NCI-H510A (cell line): ENCODE data around the gene GOLGA5.
"Not testable (repeated sequence)": the region's sequence is repeated elsewhere in the genome, so short reads cannot be mapped to it uniquely, and the experiment has no call there.

ENCODE experiments used
- DNase-seq: peaks from one replicate; lab custom pipeline; 2025; lab: John Stamatoyannopoulos, UW

The GOLGA5 gene

DNA sequence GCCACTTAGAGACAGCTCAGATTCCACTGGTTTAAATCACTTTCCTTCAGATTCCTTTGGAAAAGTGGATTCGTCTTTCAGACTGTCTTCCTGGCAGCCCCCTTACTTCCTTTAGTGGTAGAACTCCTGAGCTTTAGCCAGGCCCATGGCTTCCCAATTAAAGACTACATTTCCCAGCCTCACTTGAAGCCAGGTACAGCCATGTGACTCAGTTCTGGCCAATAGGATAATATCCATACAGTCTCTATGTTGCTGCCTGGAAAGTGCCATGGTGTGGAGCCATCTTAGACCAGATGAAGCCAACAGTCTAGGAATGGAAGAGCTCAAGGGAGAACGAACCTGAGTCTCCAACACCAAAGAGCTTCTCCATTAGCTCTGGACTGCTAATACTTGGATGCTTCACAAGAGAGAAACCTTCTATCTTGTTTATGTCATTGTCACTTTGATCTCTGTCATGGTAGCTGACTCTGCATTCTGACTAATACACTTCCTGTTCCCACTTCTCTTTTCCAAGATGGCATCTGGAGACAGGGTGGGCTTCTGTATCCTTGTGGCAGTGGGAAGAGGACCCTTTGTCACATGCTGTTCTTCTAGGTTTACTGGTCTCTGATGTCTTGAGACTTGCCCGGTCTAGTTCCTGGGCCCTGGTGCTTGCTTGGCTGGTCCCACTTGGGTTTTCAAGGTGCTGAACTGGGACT lies 15.1 kb upstream of the GOLGA5 start:
- not testable (repeated sequence) for DNase-seq

DNA sequence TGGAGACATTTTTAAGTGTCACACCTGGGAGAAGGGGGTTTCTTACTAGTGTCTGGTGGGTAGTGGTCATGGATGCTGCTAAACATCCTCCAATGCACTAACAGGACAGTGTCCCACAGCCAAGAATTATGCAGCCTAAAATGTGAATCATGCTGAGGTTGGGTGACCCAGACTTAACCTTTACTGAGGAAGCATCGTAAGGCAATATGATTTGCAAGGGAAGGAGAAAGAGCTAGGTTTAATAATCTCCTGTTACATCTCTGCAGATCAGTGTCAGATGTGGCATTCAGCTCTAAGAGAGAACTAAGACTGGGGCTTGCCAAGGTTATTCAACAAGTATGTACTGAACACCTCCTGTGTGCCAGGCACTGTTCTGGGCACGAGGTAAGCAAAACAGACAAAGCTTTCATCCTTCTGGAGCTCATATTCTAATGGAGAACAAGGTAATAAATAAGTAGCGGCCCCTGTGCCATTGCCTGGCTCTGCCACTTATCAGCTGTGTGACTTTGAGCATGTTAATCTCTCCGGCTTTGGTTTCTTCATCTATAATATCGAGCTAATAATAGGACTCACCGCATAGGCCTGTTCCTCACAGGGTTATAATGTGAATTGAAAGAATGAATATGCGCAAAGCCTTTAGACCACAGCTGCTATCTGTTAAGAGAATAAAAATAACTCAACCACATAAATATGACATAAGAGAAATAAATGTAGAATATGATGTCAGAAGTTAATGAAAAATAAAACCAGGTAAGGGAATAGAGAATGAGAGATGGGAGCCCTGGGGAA lies 13.5 kb upstream of the GOLGA5 start:
- DNase-seq = no peak

DNA sequence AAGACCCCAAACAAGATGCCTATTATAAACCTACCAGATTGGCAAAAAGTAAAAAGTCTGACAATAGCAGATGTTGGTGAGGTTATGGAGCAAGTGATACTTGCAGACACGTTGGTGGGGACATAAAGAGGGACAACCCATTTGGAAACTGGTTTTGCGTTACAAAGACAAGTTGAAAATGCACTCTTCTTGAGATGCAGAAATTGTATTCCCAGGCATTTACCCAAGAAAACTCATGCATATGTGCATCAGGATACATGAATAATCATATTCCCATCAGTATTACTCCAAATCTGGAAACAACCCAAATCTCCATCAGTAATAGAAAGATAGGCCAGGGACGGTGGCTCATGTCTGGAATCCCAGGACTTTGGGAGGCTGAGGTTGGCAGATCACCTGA lies 12.8 kb upstream of the GOLGA5 start:
- DNase-seq = no peak

DNA sequence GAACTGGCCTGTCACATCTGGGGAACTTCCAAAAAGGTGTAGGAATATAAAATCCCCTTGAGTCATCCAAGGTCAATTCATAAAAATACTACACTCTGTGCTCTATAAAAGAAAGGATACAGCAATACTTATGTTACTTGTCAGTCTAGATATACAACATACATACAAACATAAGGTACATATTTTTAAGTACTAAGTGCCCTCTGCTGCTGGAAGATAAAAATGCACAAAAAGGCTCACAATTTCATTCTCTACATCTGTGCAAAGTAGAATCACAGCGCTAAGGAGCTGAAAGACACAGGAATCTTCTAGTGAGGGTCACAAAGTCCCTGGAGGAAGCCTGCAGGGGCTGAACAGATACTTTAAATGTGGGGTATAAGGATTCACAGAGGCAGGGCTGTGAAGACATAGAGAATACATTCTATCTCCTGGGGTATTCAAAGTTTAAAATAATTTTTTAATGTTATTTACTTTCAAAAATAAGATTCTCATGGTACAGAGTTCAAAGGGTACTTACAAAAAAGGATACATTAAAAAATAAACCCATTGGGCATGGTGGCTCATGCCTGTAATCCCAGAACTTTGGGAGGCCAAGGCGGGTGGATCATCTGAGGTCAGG lies 10.2 kb upstream of the GOLGA5 start:
- peak; percentile 20 for DNase-seq

DNA sequence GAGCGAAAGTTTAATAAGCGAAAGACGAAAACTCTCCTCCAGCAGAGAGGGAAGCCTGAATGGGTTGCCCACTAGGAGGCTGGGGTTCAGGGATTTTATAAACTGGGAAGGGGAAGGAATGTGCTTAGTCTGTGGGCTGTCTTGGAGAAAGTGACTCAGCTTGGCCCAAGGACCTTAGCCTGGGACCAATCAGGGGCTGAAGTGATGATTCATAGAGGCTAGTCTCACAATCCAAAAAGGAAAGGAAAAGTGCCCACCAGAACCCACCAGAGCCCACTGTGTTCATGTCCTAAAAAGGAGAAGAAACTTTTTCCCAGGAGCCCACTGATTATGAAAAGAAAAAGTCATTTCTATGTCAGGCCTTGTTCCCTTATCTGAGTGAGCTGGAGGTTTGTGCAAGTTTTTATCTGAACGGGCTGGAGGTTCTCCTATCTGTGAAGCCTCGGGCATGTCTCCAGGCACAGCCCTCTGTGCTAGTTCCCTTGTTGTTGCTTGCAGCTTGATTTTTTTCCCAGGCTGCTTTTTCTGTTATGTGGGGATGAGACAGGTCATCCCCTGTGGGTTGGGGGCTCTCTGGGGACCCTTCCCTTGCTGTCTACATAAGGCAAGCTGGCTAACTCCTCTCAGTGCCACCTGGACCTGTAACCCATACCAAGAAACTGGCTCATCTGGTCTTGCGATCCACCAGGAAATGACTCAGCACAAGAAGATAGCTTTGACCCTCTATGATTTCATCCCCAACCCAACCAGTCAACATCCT lies 8.3 kb upstream of the GOLGA5 start:
- DNase-seq = no peak

GRCh38 chr14:92786427-92786756 lies 7.7 kb upstream of the GOLGA5 start:
- no peak for DNase-seq

DNA sequence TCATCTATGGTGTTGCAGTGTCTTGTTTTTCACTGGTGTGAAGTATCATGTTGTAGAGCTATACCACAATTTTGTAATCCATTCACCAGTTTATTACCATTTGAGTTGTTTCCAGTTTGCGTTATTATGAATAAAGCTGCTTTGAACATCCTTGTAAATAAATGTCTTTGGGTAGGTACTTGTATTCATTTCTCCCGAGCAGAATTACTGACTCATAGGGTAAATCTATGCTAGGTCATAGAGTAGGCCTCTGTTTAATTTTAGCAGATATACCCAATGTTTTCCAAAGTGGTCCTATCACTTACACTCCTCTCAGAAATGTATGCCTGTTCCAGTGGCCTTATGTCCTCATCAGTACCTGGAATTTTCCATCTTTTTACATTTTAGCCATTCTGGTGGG lies 6.6 kb upstream of the GOLGA5 start:
- DNase-seq = no peak

- DNase-seq = no peak
Measured at GRCh38 chr14:92789457-92790089, 4.5 kb upstream of the GOLGA5 start.

DNA sequence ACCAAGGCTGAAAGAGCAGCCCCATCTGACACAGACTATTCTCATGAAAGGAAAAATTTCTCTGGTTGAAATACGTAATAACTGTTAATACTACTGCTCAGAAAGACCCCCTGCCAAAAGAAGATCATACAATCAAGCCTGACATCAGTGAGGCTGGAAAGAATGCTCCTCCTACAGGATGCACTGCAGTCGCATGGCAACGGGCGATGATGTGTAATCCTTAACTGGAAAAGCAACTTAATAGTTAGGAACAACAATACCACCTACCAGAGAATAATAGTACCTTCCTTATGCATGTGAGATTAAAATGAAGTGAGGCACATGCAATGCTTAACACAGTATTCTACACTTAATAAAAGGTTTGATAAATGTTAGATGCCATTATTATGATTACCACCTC lies 1.2 kb upstream of the GOLGA5 start:
- no peak for DNase-seq

DNA sequence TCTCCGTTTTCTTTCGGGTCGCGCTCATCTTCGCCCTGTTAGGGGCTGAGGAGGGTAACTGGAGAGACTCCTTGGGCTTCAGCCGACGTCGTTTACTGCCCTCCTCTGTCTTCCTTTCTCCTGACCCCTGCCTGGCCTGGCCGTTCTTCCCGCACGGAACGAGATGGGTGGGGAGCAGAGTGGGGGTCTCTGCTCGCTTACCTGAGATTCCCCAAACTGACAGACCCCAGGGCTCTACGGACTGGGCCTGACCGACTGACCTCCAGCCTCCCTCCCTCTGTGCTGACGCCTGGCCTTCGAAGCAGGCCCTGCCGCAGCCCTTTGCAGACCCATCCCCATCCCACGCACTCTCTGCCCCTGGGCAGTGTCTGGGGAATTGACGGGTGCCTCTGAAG lies 439 bp downstream of the GOLGA5 start:
- no peak for DNase-seq

GRCh38 chr14:92794961-92795360 lies 856 bp downstream of the GOLGA5 start:
- no peak for DNase-seq

GRCh38 chr14:92797935-92798653 lies 4.0 kb downstream of the GOLGA5 start:
- no peak for DNase-seq

DNA sequence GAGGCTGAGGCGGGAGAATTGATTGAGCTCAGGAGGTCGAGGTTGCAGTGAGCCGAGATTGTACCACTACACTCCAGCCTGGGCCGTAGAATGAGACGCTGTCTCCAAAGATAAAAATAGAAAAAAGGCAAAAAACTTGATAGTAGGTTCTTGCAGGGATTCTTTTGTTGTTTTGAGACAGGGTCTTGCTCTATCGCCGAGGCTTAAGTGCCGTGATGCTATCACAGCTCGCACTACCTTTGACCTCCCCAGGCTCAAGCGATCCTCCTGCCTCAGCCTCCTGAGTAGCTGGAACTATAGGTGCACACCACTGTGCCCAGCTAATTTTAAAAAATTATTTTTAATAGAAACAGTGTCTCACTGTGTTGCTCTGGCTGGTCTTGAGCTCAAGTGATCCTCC lies 4.7 kb downstream of the GOLGA5 start:
- DNase-seq = no peak

DNA sequence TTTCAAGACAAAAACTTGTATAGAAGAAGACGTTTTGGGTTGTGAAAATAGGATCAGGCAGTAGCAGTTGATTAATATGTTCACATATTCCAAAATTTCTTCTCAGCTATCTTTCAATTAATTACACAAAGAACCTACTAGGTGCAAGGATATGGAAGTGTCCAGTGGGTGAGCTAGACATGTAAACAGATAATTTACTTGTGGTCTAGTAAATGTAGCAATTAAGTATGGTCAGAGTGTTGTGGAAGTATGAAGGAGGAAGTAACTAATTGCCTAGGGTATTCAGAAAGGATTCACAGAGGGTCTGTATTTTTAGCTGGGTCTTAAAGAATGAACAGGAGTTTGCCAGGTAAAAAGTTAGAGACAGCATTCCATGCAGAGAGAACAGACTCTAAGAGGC lies 5.9 kb downstream of the GOLGA5 start:
- no peak for DNase-seq

GRCh38 chr14:92800525-92800924 lies 6.4 kb downstream of the GOLGA5 start:
- no peak for DNase-seq

DNA sequence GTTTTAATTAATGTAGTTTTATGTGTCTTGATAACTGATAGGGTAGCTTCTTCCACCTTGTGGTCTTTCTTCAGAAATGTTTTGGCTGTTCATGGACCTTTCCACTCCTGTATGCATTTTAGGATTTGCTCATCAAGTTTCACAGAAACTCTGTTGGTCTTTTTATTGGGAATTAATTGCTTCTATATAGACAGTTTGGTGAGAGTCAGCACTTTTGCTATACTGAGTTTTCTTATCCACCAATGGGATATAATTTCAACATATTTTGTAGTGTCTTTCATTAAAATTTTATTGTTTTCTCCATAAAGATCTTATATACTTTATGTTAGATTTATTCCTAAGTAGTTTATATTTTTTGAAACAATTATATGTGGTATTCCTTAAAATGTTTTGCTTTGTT lies 7.8 kb downstream of the GOLGA5 start:
- no peak for DNase-seq

DNA sequence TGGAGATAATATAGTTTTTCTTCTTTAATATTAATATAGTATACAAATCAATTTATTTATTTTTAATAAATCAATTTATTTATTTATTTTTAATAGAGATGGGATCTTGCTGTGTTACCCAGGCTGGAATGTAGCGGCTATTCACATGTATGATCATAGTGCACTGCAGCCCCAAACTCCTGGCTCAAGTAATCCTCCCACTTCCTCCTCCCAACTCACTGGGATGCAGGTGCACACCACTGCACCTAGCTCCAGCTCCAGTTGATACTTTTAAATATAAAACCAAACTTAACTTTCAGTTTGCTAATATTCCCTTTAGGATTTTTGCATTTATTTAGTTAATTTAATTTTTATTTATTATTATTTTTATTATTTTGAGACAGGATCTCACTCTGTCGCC lies 8.6 kb downstream of the GOLGA5 start:
- DNase-seq = no peak

GRCh38 chr14:92813201-92813600 lies 19.1 kb downstream of the GOLGA5 start:
- no peak for DNase-seq

DNA sequence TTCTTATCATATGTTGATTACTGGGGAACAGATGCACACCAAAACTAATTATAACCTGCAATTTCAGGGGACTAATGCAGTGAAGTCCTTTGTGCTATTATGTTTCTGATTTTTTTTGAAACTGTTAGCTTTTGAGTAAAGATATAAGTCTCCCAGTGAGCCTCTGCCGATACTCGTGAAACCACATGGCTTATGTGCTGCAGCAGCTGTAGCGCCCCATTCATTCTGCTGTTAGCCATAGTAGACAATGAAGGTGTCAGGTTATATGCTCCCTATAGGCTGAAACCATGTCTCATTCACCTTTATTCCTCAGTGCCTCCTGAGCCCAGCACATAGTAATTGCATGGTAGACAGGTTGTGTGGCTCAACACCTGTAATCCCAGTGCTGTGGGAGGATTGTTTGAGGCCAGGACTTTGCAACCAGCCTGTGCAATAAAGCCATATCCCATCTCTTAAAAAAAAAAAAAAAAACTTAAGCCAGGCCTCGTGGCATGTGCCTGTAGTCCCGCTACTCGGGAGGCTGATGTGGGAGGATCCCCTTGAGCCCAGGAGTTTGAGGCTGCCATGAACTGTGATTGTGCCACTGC lies 25.0 kb downstream of the GOLGA5 start:
- no peak for DNase-seq

- not testable (repeated sequence) for DNase-seq
Measured at GRCh38 chr14:92819680-92820535, 25.8 kb downstream of the GOLGA5 start.
